ENCODE results near the gene ATP10A. TPM values are rescaled to one million over a fixed set of nuclear protein-coding genes. Genes with fewer than 3 reads are reported as not detected.

The ATP10A gene
- total RNA-seq, 2 donors from 2014 or later, result 28.6 to 36.8 TPM

- H3K9me3 ChIP-seq (ENCODE audit: control insufficient read depth, low read length, poor library complexity, severe bottlenecking), result no peaks in the 10 kb centered on the region
- ATAC-seq (no peak), DNase-seq (no peak)
- H3K27ac Mint-ChIP-seq, result no peak overlapping the region
- peak overlapping the region; percentile 33 for H3K4me3 Mint-ChIP-seq
- H3K27me3 Mint-ChIP-seq, result no peaks in the 10 kb centered on the region
- peaks cover 3% of the 10 kb centered on the region for H3K36me3 Mint-ChIP-seq (ENCODE audit: low read depth)
- H3K4me1 Mint-ChIP-seq, result peaks cover 30% of the 10 kb centered on the region
Measured at GRCh38 chr15:25799906-25800700, 63.0 kb downstream of the ATP10A start.

GRCh38 chr15:25797936-25798901 lies 64.9 kb downstream of the ATP10A start:
- Mint-ChIP-seq H3K36me3 (ENCODE audit: low read depth) (peaks cover 3% of the 10 kb centered on the region), H3K27me3 (no peaks in the 10 kb centered on the region)
- ATAC-seq, result no peak

DNA sequence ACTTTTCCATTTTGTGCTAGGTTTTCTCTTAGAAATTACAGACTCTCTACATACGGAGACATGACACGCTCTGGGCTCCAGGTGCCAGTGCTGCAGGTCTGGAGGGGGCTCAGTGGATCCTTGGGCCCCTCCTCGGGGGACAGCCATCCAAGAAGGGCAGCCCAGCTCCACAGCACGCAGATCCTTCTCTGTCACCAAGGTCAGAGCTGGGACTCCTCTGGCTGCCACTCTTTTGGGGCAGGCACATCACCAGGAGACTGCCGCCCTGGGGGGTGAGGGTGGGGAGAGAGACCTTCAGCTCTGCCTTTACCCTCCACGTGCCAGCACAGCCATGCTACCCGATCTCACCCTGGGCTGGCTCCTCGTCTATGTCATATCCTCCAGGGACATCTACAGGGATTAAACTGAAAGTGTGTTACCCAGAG lies 65.6 kb downstream of the ATP10A start:
- peaks cover 3% of the 10 kb centered on the region for H3K36me3 Mint-ChIP-seq (ENCODE audit: low read depth)
- no peaks in the 10 kb centered on the region for H3K27me3 Mint-ChIP-seq
- DNase-seq (no peak), ATAC-seq (no peak)
- H3K4me3 Mint-ChIP-seq, result no peak overlapping the region
- peak overlapping the region; percentile 29 for H3K27ac Mint-ChIP-seq
- H3K4me1 Mint-ChIP-seq, result peaks cover 35% of the 10 kb centered on the region
- H3K9me3 ChIP-seq (ENCODE audit: control insufficient read depth, low read length, poor library complexity, severe bottlenecking), result no peaks in the 10 kb centered on the region

More at GRCh38 chr15:25797936-25798901, 64.9 kb downstream of the ATP10A start:
- H3K9me3 ChIP-seq (ENCODE audit: control insufficient read depth, low read length, poor library complexity, severe bottlenecking), result no peaks in the 10 kb centered on the region
- DNase-seq, result no peak
- peak overlapping the region; percentile 29 for H3K27ac Mint-ChIP-seq
- H3K4me3 Mint-ChIP-seq, result no peak overlapping the region
- H3K4me1 Mint-ChIP-seq, result peaks cover 37% of the 10 kb centered on the region

DNA sequence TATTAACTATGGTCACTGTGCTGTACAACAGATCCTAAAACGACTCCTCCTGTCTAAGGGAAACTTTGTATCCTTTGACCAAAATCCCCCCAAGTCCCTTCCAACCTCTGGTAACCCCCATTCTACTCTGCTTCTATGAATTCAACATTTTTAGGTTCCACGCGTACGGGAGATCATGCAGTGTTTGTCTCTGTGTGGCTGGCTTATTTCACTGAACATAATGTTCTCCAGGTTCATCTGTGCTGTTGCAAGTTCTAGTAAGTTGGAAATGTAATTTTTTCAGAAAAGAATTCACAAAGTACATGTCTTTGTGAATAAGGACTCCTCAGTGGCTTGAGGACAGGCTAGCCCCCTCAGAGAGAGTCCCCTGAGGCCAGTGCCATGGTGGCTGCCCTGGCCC lies 66.1 kb downstream of the ATP10A start:
- Mint-ChIP-seq H3K4me1 (peaks cover 35% of the 10 kb centered on the region), H3K27me3 (no peaks in the 10 kb centered on the region), H3K36me3 (ENCODE audit: low read depth) (peaks cover 3% of the 10 kb centered on the region), H3K4me3 (no peak overlapping the region), H3K27ac (no peak overlapping the region)
- DNase-seq (no peak), ATAC-seq (no peak)
- no peaks in the 10 kb centered on the region for H3K9me3 ChIP-seq (ENCODE audit: control insufficient read depth, low read length, poor library complexity, severe bottlenecking)

GRCh38 chr15:25796395-25796794 lies 66.7 kb downstream of the ATP10A start:
- no peak for DNase-seq
- H3K36me3 Mint-ChIP-seq (ENCODE audit: low read depth), result peaks cover 3% of the 10 kb centered on the region
- H3K27ac Mint-ChIP-seq, result no peak overlapping the region
- H3K27me3 Mint-ChIP-seq, result no peaks in the 10 kb centered on the region
- no peaks in the 10 kb centered on the region for H3K9me3 ChIP-seq (ENCODE audit: control insufficient read depth, low read length, poor library complexity, severe bottlenecking)
- no peak for ATAC-seq
- no peak overlapping the region for H3K4me3 Mint-ChIP-seq
- H3K4me1 Mint-ChIP-seq, result peaks cover 38% of the 10 kb centered on the region

GRCh38 chr15:25795712-25796111 lies 67.4 kb downstream of the ATP10A start:
- ATAC-seq, result no peak
- H3K4me1 Mint-ChIP-seq, result peaks cover 43% of the 10 kb centered on the region

DNA sequence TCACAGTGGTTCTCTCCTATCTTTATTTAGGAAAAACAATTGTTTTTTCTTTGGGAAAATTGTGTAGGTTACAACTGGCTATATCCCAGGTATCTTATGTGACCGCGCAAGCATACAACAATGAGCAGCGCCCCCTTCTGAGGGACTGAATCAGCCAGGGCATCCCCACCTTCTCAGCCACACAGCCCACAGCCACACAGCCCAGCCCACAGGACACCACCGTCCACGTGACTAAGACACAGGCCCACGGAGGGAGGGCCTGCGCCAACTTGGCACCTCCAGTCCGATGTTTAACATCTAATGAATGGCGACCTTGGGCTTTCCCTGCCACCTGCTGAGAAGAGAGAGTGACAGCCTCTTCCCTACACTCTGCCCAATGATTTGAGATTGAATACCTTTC lies 68.1 kb downstream of the ATP10A start:
- Mint-ChIP-seq H3K4me3 (no peak overlapping the region), H3K4me1 (peaks cover 44% of the 10 kb centered on the region), H3K27ac (no peak overlapping the region), H3K27me3 (no peaks in the 10 kb centered on the region), H3K36me3 (ENCODE audit: low read depth) (peaks cover 3% of the 10 kb centered on the region)
- no peak for DNase-seq
- ATAC-seq, result no peak
- H3K9me3 ChIP-seq (ENCODE audit: control insufficient read depth, low read length, poor library complexity, severe bottlenecking), result no peaks in the 10 kb centered on the region

More at GRCh38 chr15:25795712-25796111, 67.4 kb downstream of the ATP10A start:
- peaks cover 3% of the 10 kb centered on the region for H3K36me3 Mint-ChIP-seq (ENCODE audit: low read depth)
- no peak overlapping the region for H3K4me3 Mint-ChIP-seq
- no peak overlapping the region for H3K27ac Mint-ChIP-seq
- no peaks in the 10 kb centered on the region for H3K9me3 ChIP-seq (ENCODE audit: control insufficient read depth, low read length, poor library complexity, severe bottlenecking)
- DNase-seq, result no peak
- H3K27me3 Mint-ChIP-seq, result no peaks in the 10 kb centered on the region

GRCh38 chr15:25793354-25794050 lies 69.6 kb downstream of the ATP10A start:
- no peaks in the 10 kb centered on the region for H3K9me3 ChIP-seq (ENCODE audit: control insufficient read depth, low read length, poor library complexity, severe bottlenecking)
- H3K27ac Mint-ChIP-seq, result no peak overlapping the region
- no peak for DNase-seq

DNA sequence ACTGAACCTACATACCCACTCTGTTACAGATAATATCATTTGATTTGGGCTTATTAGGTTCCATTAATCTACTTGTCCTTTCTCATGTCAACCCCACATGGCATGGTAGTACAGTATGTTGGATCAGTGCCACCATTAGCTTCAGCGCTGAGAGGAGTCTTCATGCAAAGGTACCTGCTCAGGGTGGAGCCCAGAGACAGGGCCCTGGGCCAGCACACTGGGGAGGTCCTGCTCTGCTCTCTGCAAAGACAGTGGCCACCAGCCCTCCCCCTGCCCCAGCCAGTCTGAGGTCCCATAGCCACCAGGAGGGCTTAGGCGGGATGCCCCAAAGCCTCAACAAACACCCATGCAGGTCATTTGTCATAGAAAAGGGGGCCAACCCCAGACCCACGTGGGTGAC lies 71.0 kb downstream of the ATP10A start:
- Mint-ChIP-seq H3K36me3 (ENCODE audit: low read depth) (peaks cover 3% of the 10 kb centered on the region), H3K4me1 (peaks cover 41% of the 10 kb centered on the region), H3K4me3 (no peak overlapping the region), H3K27me3 (no peaks in the 10 kb centered on the region), H3K27ac (peak overlapping the region; percentile 93)
- no peak for DNase-seq
- no peaks in the 10 kb centered on the region for H3K9me3 ChIP-seq (ENCODE audit: control insufficient read depth, low read length, poor library complexity, severe bottlenecking)
- no peak for ATAC-seq

More at GRCh38 chr15:25793354-25794050, 69.6 kb downstream of the ATP10A start:
- Mint-ChIP-seq H3K4me3 (no peak overlapping the region), H3K36me3 (ENCODE audit: low read depth) (peaks cover 3% of the 10 kb centered on the region), H3K27me3 (no peaks in the 10 kb centered on the region), H3K4me1 (peaks cover 42% of the 10 kb centered on the region)
- no peak for ATAC-seq

DNA sequence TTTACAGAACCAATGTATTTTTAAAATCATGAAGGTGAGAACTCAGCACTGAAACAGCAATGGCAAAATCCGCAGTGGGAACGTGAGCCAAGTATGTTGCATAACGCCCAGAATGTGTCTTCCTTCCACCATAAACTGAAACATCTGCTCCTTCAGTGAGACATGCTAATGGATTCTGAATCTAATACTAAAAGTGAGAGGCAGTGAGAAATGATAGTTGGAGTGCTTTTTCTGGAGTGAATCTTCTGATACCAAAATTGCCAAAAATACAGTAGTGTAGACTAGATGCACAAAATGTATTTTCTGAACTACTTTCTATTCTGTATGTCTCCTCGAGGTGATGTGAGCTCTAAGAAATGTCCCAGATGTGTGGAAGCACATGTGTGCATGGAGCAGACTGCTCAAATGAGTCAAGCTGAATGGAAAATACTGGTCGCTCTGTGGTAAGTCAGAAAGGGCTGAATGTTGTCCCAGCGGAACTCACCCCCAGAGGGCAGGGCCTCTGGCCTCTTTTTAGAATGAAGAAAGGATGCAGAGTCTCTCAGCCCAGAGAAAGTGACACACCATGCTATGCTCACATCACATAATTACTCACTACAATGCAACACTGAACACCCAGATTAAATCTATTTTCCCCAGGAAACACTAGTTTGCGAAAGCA lies 73.0 kb downstream of the ATP10A start:
- no peaks in the 10 kb centered on the region for H3K27me3 Mint-ChIP-seq
- ATAC-seq (peak; percentile 27), DNase-seq (no peak)
- peak overlapping the region; percentile 63 for H3K27ac Mint-ChIP-seq
- H3K9me3 ChIP-seq (ENCODE audit: control insufficient read depth, low read length, poor library complexity, severe bottlenecking), result no peaks in the 10 kb centered on the region
- H3K36me3 Mint-ChIP-seq (ENCODE audit: low read depth), result no peaks in the 10 kb centered on the region
- no peak overlapping the region for H3K4me3 Mint-ChIP-seq
- H3K4me1 Mint-ChIP-seq, result peaks cover 34% of the 10 kb centered on the region

GRCh38 chr15:25789616-25789999 lies 73.5 kb downstream of the ATP10A start:
- Mint-ChIP-seq H3K36me3 (ENCODE audit: low read depth) (no peaks in the 10 kb centered on the region), H3K4me1 (peaks cover 32% of the 10 kb centered on the region), H3K27ac (peak overlapping the region; percentile 63), H3K27me3 (no peaks in the 10 kb centered on the region), H3K4me3 (no peak overlapping the region)
- no peak for DNase-seq
- no peak for ATAC-seq
- no peaks in the 10 kb centered on the region for H3K9me3 ChIP-seq (ENCODE audit: control insufficient read depth, low read length, poor library complexity, severe bottlenecking)

DNA sequence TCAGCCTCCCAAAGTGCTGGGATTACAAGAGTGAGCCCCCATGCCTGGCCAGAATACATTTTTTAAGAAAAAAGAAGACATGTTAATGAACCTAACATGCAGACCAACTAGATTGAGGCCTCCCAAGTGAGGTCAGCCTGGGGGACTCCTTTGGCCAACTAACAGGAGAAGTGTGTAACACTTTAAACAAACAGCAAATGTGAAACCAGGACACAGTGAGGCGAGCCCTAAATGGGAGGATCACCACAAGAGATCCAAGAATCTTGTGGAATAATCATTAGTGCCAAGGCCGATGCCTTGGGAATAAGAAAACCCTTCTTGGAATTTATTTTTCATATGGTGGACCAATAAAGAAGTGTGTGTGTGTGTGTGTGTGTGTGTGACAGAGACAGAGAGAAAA lies 73.9 kb downstream of the ATP10A start:
- Mint-ChIP-seq H3K4me3 (no peak overlapping the region), H3K27me3 (no peaks in the 10 kb centered on the region), H3K36me3 (ENCODE audit: low read depth) (no peaks in the 10 kb centered on the region), H3K27ac (no peak overlapping the region), H3K4me1 (peaks cover 29% of the 10 kb centered on the region)
- no peak for DNase-seq
- H3K9me3 ChIP-seq (ENCODE audit: control insufficient read depth, low read length, poor library complexity, severe bottlenecking), result no peaks in the 10 kb centered on the region
- ATAC-seq, result no peak

Data from T-helper 17 cell (primary cell).